HG03039 (cell line): ENCODE data around the gene MISFA.
"Not testable (repeated sequence)": the region's sequence is repeated elsewhere in the genome, so short reads cannot be mapped to it uniquely, and the experiment has no call there.

Experiments used
- ATAC-seq: cut with Tn5 transposase; IDR thresholded peaks from one replicate; pipeline ENCODE4 v1.9.1; 2021; ENCODE audit warnings: mild to moderate bottlenecking, moderate library complexity; ENCODE audit not compliant: unreplicated experiment

MISFA gene

GRCh38 chr11:18599739-18600230, at the start of gene MISFA:
TSS of gene MISFA (plus strand) at chr11:18599789. CDS start at chr11:18599929, 140 bp downstream.
- no peak for ATAC-seq

GRCh38 chr11:18563090-18563730, 36.4 kb upstream of the MISFA start:
- no peak for ATAC-seq

- no peak for ATAC-seq
These were observed 35.4 kb upstream of the MISFA start for GRCh38 chr11:18564149-18564548.

- ATAC-seq = no peak
These were observed 33.2 kb upstream of the MISFA start for GRCh38 chr11:18566406-18566805.

- ATAC-seq = no peak
These were observed 32.5 kb upstream of the MISFA start for GRCh38 chr11:18567081-18567480.

GRCh38 chr11:18575361-18575760, 24.2 kb upstream of the MISFA start:
- ATAC-seq = no peak

GRCh38 chr11:18578975-18579598, 20.5 kb upstream of the MISFA start:
- ATAC-seq = no peak

- ATAC-seq = no peak
These were observed 19.3 kb upstream of the MISFA start for GRCh38 chr11:18580113-18580766.

GRCh38 chr11:18581825-18582224, 17.8 kb upstream of the MISFA start:
- ATAC-seq = no peak

GRCh38 chr11:18588297-18589252, 11.0 kb upstream of the MISFA start, which contains the start of gene UEVLD:
TSS of gene UEVLD (minus strand) at chr11:18588734. CDS start at chr11:18588654, 80 bp downstream.
- peak; percentile 70 for ATAC-seq

- ATAC-seq = no peak
These were observed 9.0 kb upstream of the MISFA start for GRCh38 chr11:18590571-18590970.

GRCh38 chr11:18594088-18594487, 5.5 kb upstream of the MISFA start:
- ATAC-seq = not testable (repeated sequence)

GRCh38 chr11:18594999-18595749, 4.4 kb upstream of the MISFA start:
- ATAC-seq = no peak

- ATAC-seq = no peak
These were observed 1.5 kb downstream of the MISFA start for GRCh38 chr11:18600915-18601569.

- ATAC-seq = no peak
These were observed 8.8 kb downstream of the MISFA start for GRCh38 chr11:18608376-18608775.

- ATAC-seq = no peak
These were observed 11.6 kb downstream of the MISFA start for GRCh38 chr11:18611196-18611595.

GRCh38 chr11:18612394-18612793, 12.8 kb downstream of the MISFA start:
- no peak for ATAC-seq

GRCh38 chr11:18614667-18615066, 15.1 kb downstream of the MISFA start:
- no peak for ATAC-seq

- ATAC-seq = peak; percentile 92
These were observed 16.2 kb downstream of the MISFA start for GRCh38 chr11:18615628-18616392.
